ENCODE data around the gene DDX41.
A peak's percentile ranks its signal among the peaks of the same experiment; 100 is the strongest.
"Not testable (repeated sequence)": the region's sequence is repeated elsewhere in the genome, so short reads cannot be mapped to it uniquely, and the experiment has no call there.

DDX41 gene

GRCh38 chr5:177516601-177517568, at the start of gene DDX41:
Gene DDX41 (minus strand): TSS chr5:177516961. CDS start chr5:177516945, 16 bp downstream.
- DNase-seq (ENCODE audit: low read depth): peak; percentile 94

GRCh38 chr5:177565046-177565445, 48.3 kb upstream of the DDX41 start:
- DNase-seq (ENCODE audit: low read depth): no peak

GRCh38 chr5:177559446-177559941, 42.7 kb upstream of the DDX41 start:
- DNase-seq (ENCODE audit: low read depth): not testable (repeated sequence)

GRCh38 chr5:177557796-177558195, 41.0 kb upstream of the DDX41 start:
- no peak for DNase-seq (ENCODE audit: low read depth)

GRCh38 chr5:177557041-177557647, 40.4 kb upstream of the DDX41 start:
- no peak for DNase-seq (ENCODE audit: low read depth)

GRCh38 chr5:177555665-177556064, 38.9 kb upstream of the DDX41 start:
- DNase-seq (ENCODE audit: low read depth): no peak

GRCh38 chr5:177555228-177555627, 38.5 kb upstream of the DDX41 start:
- no peak for DNase-seq (ENCODE audit: low read depth)

- peak; percentile 95 for DNase-seq (ENCODE audit: low read depth)
These were observed 37.8 kb upstream of the DDX41 start, which contains the start of gene FAM193B for GRCh38 chr5:177554474-177555111. Gene FAM193B (minus strand): TSS chr5:177554563. CDS start chr5:177554458, 105 bp downstream.

DNA sequence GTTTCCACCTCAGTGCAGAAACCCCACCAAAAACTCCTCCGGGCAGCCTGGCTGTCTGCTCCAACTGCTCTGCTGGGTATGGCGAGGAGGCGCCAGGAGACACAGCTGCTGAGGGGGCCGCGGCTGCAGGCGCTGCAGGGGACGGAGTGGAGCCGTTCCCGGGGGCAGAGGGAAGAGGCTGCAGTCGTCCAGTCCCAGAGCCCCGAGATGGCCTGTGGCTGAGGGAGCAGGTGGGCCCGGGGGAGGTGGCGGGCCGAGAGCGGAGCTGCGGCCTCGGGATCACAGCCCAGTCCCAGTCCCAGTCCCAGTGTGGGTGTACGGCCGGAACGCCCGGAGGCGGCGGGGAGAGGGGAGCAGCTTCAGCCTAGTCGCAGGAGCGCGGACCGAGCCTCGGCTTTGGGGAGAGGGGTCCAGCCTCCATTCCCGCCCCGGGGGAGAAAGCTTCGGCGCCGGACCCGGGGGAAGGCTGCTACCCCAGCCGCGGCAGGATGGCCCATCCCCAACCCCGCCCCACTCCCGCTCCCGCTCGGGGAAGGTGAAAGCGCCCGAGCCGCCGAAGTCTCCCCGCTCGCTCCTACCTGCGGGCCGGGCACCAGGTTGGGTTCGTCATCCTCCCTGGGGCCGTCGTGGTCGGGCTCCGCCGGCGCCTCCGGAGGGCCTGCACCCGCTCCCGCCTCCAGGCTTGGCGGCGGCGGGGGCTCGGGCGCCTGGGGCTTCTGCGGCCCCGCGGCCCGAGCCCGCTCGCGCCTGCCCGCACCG, 37.1 kb upstream of the DDX41 start:
- DNase-seq (ENCODE audit: low read depth): peak; percentile 45

DNA sequence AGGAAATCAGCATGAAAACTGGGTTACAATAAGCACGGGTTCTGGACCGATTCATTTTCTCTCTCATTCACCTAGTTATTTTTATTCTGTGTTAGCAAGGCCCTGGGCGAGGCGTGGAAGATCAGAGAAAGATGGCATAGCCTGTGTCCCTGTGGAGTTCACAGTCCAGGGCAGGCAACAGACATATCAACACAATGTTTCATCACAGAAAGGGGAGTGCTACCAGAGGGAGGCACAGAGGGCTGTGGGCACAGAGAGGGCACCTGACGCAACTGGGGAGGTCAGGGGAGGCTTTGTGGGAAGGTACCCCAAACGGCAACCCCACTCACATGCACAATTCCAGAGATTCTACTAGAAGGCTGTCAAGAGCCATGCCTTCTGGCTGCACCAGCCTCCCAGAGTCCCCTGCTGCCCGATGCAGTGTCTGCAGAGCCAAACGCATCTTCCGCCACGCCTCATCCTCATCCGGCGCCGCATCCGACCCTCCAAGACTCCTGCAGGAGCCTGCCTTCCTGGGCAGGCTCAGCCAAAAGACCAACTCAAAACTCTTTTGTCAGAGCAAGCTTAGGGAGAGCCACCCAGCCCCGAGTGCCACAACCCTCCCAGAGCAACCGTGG, 36.2 kb upstream of the DDX41 start:
- DNase-seq (ENCODE audit: low read depth): no peak

- no peak for DNase-seq (ENCODE audit: low read depth)
These were observed 33.4 kb upstream of the DDX41 start for GRCh38 chr5:177550122-177550521.

GRCh38 chr5:177548495-177548894, 31.7 kb upstream of the DDX41 start:
- DNase-seq (ENCODE audit: low read depth): no peak

DNA sequence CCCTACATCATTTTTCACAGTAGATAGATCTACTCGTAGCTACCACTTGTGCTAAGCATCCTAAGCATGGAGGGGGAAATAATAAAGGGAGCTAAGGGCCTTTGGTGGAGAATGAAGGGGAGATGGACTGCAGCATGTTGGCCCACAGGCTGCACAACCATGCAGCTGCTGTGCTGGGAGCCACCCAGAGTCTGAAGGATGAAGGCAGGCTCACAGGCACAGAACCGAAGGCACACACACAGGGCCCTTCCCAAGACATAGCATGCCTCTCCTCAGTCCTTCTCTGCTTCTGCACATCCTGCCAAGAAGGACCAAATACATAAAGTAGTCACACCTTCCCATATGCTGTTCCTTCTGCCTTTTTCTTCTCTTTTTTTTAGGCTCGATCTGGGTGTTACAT, 31.0 kb upstream of the DDX41 start:
- no peak for DNase-seq (ENCODE audit: low read depth)

DNA sequence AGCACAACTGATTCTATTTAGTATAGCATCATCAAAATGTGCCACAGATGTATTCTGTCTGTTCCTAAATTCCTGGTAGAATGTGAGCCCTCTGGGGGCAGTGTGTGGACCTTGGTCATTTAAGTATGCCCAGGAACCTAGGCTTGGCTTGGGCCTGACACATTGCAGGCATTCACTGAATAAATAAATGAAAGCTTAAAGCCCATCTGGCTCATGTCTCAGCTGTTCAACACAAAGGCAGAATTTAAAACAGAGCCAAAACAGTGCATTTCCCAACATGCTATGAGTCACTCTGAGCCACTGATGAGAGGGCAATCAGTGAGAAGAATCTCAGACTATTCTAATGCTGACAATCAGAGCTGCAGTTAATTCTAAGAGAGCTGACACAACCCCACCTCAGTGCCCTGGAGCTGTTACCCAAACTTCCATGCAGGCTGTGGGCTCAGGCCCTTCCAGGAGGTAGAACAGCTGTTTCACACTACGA, 29.5 kb upstream of the DDX41 start:
- no peak for DNase-seq (ENCODE audit: low read depth)

- DNase-seq (ENCODE audit: low read depth): no peak
These were observed 28.9 kb upstream of the DDX41 start for GRCh38 chr5:177545487-177546257.

GRCh38 chr5:177542816-177543465, 26.2 kb upstream of the DDX41 start:
- DNase-seq (ENCODE audit: low read depth): no peak

DNA sequence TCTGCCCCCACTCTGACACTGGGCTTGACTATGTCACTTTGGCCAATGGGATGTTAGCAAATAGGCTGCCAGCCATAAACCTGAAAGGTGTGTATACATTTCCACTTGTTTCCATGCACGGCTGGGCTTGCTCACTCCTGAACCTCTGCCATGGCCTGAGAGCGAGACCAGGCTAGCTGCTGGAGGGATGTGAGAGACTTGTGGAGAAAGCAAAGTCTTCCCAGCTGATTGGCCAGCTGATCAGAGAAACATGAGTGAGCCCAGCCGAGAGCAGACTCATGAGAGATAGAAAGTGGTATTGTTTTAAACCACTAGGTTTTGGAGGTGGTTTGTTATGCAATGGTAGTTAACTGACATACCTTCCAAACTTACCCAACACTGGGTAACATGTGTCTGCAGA, 23.7 kb upstream of the DDX41 start:
- DNase-seq (ENCODE audit: low read depth): no peak

DNA sequence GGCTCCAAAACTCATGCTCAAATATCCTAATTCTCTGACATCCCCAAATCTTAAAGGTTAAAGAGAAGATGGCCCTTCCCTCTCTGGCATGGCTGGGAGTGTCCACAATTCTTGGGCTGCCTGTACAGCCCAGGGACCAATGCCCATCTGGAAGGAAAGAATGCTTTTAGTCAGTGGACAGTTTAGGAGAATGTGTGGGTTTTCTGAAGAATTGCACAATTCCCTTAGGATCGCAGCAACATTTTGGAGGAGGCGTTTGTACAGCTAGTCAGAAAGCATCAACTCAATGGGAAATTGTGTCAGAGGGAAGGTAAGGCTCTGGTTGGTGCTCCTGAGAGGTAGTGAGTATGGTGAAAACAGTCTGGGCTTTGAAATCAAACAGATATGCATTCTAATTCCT, 22.6 kb upstream of the DDX41 start:
- no peak for DNase-seq (ENCODE audit: low read depth)

DNA sequence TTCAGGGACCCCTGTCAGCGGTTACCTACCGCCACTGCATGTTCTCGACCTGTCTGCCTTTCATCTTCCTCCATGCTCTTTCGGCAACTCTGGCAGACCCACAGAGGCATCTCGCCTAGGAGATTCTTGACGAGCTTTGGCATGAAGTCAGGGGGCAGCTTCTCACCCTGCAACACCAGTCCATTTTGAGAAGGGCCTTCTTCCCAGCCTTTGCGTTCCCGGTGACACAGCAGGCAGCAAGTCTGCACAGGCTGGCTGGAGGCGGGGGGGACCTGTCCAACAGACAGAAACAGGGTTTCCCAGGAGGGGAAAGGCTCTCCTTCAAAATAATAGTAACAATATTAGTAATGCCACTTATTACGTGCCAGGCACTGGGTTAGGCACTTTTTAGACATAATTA, 22.1 kb upstream of the DDX41 start:
- DNase-seq (ENCODE audit: low read depth): no peak
